Loucy (cell line): Measurements from ENCODE around the gene STRBP.

Source experiments
- H2AFZ ChIP-seq: fragments of 200-600 bp; sonication (generic); 2 replicates; pipeline ENCODE4 v1.6.0; 2016; ENCODE audit warnings: antibody characterized with exemption, mild to moderate bottlenecking, low read length, moderate library complexity
- H3F3A ChIP-seq: fragments of 200-600 bp; 2 replicates; pipeline ENCODE4 v1.6.0; 2016; ENCODE audit warnings: antibody characterized with exemption, low read depth, mild to moderate bottlenecking
- H3K27me3 ChIP-seq: fragments of 200-600 bp; sonication (generic); 2 replicates; pipeline ENCODE4 v1.6.1; 2014; ENCODE audit warnings: low read length, mild to moderate bottlenecking; ENCODE audit not compliant: insufficient read depth, poor library complexity, severe bottlenecking
- H3K36me3 ChIP-seq: fragments of 200-600 bp; sonication (generic); 2 replicates; pipeline ENCODE4 v1.6.1; 2016; ENCODE audit warnings: low read length; ENCODE audit not compliant: insufficient read depth
- H3K4me1 ChIP-seq: fragments of 200-600 bp; sonication (generic); 2 replicates; pipeline ENCODE4 v1.5.1; 2014; ENCODE audit warnings: low read length, mild to moderate bottlenecking; ENCODE audit not compliant: insufficient read depth, poor library complexity, severe bottlenecking
- H3K4me2 ChIP-seq: fragments of 200-600 bp; sonication (generic); 2 replicates; pipeline ENCODE4 v1.6.0; 2014; ENCODE audit warnings: antibody characterized with exemption, low read length, low read depth, mild to moderate bottlenecking; ENCODE audit not compliant: poor library complexity, severe bottlenecking
- H3K4me3 ChIP-seq: fragments of 200-600 bp; sonication (generic); 2 replicates; pipeline ENCODE4 v1.5.1; 2014; ENCODE audit warnings: low read length, mild to moderate bottlenecking, mixed read lengths; ENCODE audit not compliant: poor library complexity, severe bottlenecking
- H3K79me2 ChIP-seq: fragments of 200-600 bp; sonication (generic); 2 replicates; pipeline ENCODE4 v1.6.1; 2014; ENCODE audit warnings: low read length; ENCODE audit not compliant: insufficient read depth
- H3K9ac ChIP-seq: fragments of 200-600 bp; sonication (generic); 2 replicates; pipeline ENCODE4 v1.6.0; 2014; ENCODE audit warnings: mild to moderate bottlenecking, low read depth, low read length, moderate library complexity; ENCODE audit not compliant: poor library complexity, severe bottlenecking
- H3K9me2 ChIP-seq: fragments of 200-600 bp; sonication (generic); replicated peaks from 2 replicates; pipeline ENCODE4 v1.6.1; 2016; ENCODE audit warnings: low read depth, low read length, mixed read lengths
- H3K9me3 ChIP-seq: fragments of 200-600 bp; sonication (generic); 2 replicates; pipeline ENCODE4 v1.6.1; 2014; ENCODE audit warnings: mild to moderate bottlenecking, antibody characterized with exemption, low read length, low read depth; ENCODE audit not compliant: insufficient read depth
- H4K20me1 ChIP-seq: fragments of 200-600 bp; sonication (generic); 2 replicates; pipeline ENCODE4 v1.6.0; 2014; ENCODE audit warnings: antibody characterized with exemption, low read length, mild to moderate bottlenecking; ENCODE audit not compliant: insufficient read depth, poor library complexity, severe bottlenecking
- EZH2phosphoT487 ChIP-seq: fragments of 200-600 bp; IDR thresholded peaks from 2 replicates; pipeline ENCODE4 v1.6.1; 2018; ENCODE audit warnings: antibody characterized with exemption, mild to moderate bottlenecking, moderate library complexity, borderline replicate concordance
- TF ChIP-seq, protein P1 (sequence below): fragments of 200-600 bp; sonication (generic); conservative IDR thresholded peaks from 2 replicates; pipeline ENCODE4 v1.5.1; 2014; ENCODE audit warnings: mild to moderate bottlenecking, antibody characterized with exemption, low read length

The STRBP gene

DNA sequence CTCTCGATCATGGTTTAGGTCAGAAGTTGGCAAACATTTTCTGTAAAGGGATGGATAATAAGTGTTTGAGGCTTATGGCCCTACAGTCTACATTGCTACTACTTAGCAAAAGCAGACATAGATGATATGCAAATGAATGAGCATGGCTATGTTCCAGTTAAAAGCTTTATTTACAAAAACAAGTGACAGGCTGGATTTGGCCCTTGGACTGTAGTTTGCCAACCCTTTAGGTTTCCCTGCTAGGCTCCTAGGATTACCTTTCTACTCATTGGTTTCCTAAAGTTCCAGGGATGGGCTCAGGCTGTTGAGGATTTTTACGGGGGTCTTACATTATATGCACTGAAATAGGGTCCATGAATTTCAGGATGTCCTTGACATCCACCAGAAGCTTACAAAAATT lies 177.4 kb downstream of the STRBP start:
- H3K9me3 ChIP-seq, result no peaks in the 10 kb centered on the region
- H3K4me1 ChIP-seq, result no peaks in the 10 kb centered on the region
- no peak overlapping the region for H3K9ac ChIP-seq
- H3K27me3 ChIP-seq, result no peaks in the 10 kb centered on the region
- no peak overlapping the region for H2AFZ ChIP-seq
- no peaks in the 10 kb centered on the region for H3F3A ChIP-seq
- no peaks in the 10 kb centered on the region for H3K9me2 ChIP-seq
- H3K4me3 ChIP-seq, result no peak overlapping the region
- H3K4me2 ChIP-seq, result no peak overlapping the region
- H3K36me3 ChIP-seq, result peaks cover 41% of the 10 kb centered on the region; the same call in 1 of the 2 replicates
- no peaks in the 10 kb centered on the region for H4K20me1 ChIP-seq
- no peak for TF ChIP-seq EZH2phosphoT487
- TF ChIP-seq, protein P1, sequence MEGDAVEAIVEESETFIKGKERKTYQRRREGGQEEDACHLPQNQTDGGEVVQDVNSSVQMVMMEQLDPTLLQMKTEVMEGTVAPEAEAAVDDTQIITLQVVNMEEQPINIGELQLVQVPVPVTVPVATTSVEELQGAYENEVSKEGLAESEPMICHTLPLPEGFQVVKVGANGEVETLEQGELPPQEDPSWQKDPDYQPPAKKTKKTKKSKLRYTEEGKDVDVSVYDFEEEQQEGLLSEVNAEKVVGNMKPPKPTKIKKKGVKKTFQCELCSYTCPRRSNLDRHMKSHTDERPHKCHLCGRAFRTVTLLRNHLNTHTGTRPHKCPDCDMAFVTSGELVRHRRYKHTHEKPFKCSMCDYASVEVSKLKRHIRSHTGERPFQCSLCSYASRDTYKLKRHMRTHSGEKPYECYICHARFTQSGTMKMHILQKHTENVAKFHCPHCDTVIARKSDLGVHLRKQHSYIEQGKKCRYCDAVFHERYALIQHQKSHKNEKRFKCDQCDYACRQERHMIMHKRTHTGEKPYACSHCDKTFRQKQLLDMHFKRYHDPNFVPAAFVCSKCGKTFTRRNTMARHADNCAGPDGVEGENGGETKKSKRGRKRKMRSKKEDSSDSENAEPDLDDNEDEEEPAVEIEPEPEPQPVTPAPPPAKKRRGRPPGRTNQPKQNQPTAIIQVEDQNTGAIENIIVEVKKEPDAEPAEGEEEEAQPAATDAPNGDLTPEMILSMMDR, result no peak
- H3K79me2 ChIP-seq, result no peaks in the 10 kb centered on the region

DNA sequence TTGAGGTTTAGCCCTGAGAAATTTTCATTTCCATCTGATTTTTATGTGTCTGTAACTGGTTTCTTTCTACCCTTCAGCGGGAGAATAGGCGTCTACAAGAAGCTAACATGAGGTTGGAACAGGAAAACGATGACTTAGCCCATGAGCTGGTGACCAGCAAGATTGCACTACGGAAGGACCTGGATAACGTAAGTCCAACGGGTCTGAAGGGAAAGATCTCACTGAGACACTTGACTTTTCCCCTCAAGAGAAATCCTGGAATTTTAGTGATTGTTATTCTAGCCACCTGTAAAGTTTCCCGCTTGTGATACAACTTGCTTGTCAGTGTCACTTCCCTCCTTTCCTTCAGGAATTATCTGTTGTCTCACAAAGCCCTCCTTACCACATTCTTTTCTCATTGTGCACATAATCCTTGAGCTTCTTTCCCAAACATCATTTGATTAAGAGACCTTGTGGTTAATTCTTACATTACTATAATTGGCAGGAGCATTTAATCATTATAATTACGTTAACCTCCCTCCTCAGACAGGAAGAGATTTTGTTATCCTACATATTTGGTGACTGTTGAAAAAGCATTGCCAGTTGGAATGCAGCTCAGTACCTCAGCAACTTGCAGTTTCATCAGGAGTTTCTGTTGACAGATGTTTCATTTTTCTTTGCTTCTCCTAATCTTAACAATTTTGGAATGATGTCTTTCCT lies 178.0 kb downstream of the STRBP start:
- no peak overlapping the region for H3K4me2 ChIP-seq
- TF ChIP-seq, protein P1, result no peak
- no peak for TF ChIP-seq EZH2phosphoT487
- H3K4me3 ChIP-seq, result no peak overlapping the region
- H3F3A ChIP-seq, result no peaks in the 10 kb centered on the region
- no peaks in the 10 kb centered on the region for H3K79me2 ChIP-seq
- no peaks in the 10 kb centered on the region for H3K9me3 ChIP-seq
- H4K20me1 ChIP-seq, result no peaks in the 10 kb centered on the region
- H3K4me1 ChIP-seq, result no peaks in the 10 kb centered on the region
- no peaks in the 10 kb centered on the region for H3K27me3 ChIP-seq
- H3K9ac ChIP-seq, result no peak overlapping the region
- peaks cover 39% of the 10 kb centered on the region; the same call in 1 of the 2 replicates for H3K36me3 ChIP-seq
- no peak overlapping the region for H2AFZ ChIP-seq
- H3K9me2 ChIP-seq, result no peaks in the 10 kb centered on the region

DNA sequence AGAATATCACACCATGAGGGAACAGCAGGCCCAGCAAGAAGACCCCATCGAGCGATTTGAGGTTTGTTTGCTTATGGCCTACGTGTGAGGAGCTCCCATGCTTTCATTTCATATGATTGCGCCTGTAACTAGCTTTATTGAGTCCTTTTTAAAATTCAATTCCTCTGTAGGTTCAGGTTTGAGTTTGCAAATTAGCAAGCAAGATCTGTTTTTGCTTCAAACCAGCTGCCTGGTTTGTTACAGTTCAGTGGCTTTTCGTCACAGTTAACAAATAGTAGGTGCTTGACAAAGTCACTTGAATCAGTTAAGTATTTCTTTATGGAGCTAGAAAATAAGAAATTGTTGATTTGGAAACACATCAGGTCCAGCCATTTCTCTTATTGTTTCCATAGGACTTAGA lies 178.6 kb downstream of the STRBP start:
- Histone ChIP-seq H3K4me2 (no peak overlapping the region), H2AFZ (no peak overlapping the region)

More for the DNA sequence above, 178.6 kb downstream of the STRBP start:
- Histone ChIP-seq H3F3A (no peaks in the 10 kb centered on the region), H3K79me2 (no peaks in the 10 kb centered on the region), H3K9me3 (no peaks in the 10 kb centered on the region), H3K27me3 (no peaks in the 10 kb centered on the region), H4K20me1 (no peaks in the 10 kb centered on the region), H3K36me3 (peaks cover 42% of the 10 kb centered on the region; the same call in 1 of the 2 replicates), H3K9ac (no peak overlapping the region), H3K4me1 (no peaks in the 10 kb centered on the region), H3K4me3 (no peak overlapping the region), H3K9me2 (no peaks in the 10 kb centered on the region)
- TF ChIP-seq EZH2phosphoT487, result no peak
- TF ChIP-seq, protein P1, result no peak
